T47D (cell line): Measurements from ENCODE around the gene BIRC2.

Experiments used
- DNase-seq, 2 experiments: peaks; one replicate each; pipeline versions ENCODE4 v3.0.0 to v3.0.0-alpha.2; 2011 to 2012; ENCODE audit warnings: low read depth in 1 of 2, low spot score in 1 of 2
- JUND ChIP-seq: IDR thresholded peaks from 2 replicates; pipeline ENCODE4 v1.6.1; 2012; ENCODE audit warnings: low read depth
- in situ Hi-C: cut with HindIII; loops from 2 replicates; pipeline ENCODE4 v1.10.0; 2016; ENCODE audit warnings: low sequenced_read_pairs, low pct_unique_long_range_greater_than_20kb

BIRC2 gene

GRCh38 chr11:102422817-102423712 is 76.1 kb downstream of the BIRC2 start:
- in situ Hi-C loops: no loop called here
- no peak for TF ChIP-seq JUND
- no peak for DNase-seq

- DNase-seq: no peak
- no peak for TF ChIP-seq JUND
- in situ Hi-C loops: no loop called here
Measured at GRCh38 chr11:102423936-102424335, 76.9 kb downstream of the BIRC2 start.

GRCh38 chr11:102426000-102426399 is 79.0 kb downstream of the BIRC2 start:
- TF ChIP-seq JUND: no peak
- in situ Hi-C loops: no loop called here
- no peak for DNase-seq

- no peak for TF ChIP-seq JUND
- DNase-seq: no peak
- in situ Hi-C loops: no loop called here
Measured at GRCh38 chr11:102426570-102426969, 79.6 kb downstream of the BIRC2 start.

GRCh38 chr11:102427068-102427467 is 80.1 kb downstream of the BIRC2 start:
- DNase-seq: no peak
- in situ Hi-C loops: no loop called here
- no peak for TF ChIP-seq JUND
